ENCODE results near the gene CEP85L.
"Not testable (repeated sequence)": the region's sequence is repeated elsewhere in the genome, so short reads cannot be mapped to it uniquely, and the experiment has no call there.

The CEP85L gene

GRCh38 chr6:118495485-118496280 lies 155.7 kb downstream of the CEP85L start:
- DNase-seq (ENCODE audit: low spot score), result peak; percentile 12

GRCh38 chr6:118494091-118494490 lies 157.3 kb downstream of the CEP85L start:
- no peak for DNase-seq (ENCODE audit: low spot score)

- DNase-seq (ENCODE audit: low spot score), result no peak
These were observed 161.4 kb downstream of the CEP85L start for GRCh38 chr6:118489990-118490389.

- no peak for DNase-seq (ENCODE audit: low spot score)
These were observed 162.8 kb downstream of the CEP85L start for GRCh38 chr6:118488631-118489030.

- no peak for DNase-seq (ENCODE audit: low spot score)
These were observed 165.5 kb downstream of the CEP85L start for GRCh38 chr6:118485601-118486550.

- DNase-seq (ENCODE audit: low spot score), result no peak
These were observed 174.8 kb downstream of the CEP85L start for GRCh38 chr6:118476551-118476950.

- no peak for DNase-seq (ENCODE audit: low spot score)
These were observed 178.1 kb downstream of the CEP85L start for GRCh38 chr6:118473266-118473665.

GRCh38 chr6:118469468-118469867 lies 181.9 kb downstream of the CEP85L start:
- no peak for DNase-seq (ENCODE audit: low spot score)

- no peak for DNase-seq (ENCODE audit: low spot score)
These were observed 182.5 kb downstream of the CEP85L start for GRCh38 chr6:118468682-118469465.

GRCh38 chr6:118467181-118467580 lies 184.2 kb downstream of the CEP85L start:
- no peak for DNase-seq (ENCODE audit: low spot score)

- DNase-seq (ENCODE audit: low spot score), result no peak
These were observed 186.8 kb downstream of the CEP85L start for GRCh38 chr6:118464620-118465019.

- DNase-seq (ENCODE audit: low spot score), result no peak
These were observed 190.4 kb downstream of the CEP85L start for GRCh38 chr6:118460958-118461470.

- no peak for DNase-seq (ENCODE audit: low spot score)
These were observed 194.4 kb downstream of the CEP85L start for GRCh38 chr6:118456982-118457381.

GRCh38 chr6:118451839-118452238 lies 199.6 kb downstream of the CEP85L start:
- no peak for DNase-seq (ENCODE audit: low spot score)

GRCh38 chr6:118444796-118445195 lies 206.6 kb downstream of the CEP85L start:
- DNase-seq (ENCODE audit: low spot score), result no peak

- DNase-seq (ENCODE audit: low spot score), result no peak
These were observed 214.9 kb downstream of the CEP85L start for GRCh38 chr6:118436482-118436881.

GRCh38 chr6:118434147-118434546 lies 217.2 kb downstream of the CEP85L start:
- DNase-seq (ENCODE audit: low spot score), result not testable (repeated sequence)

GRCh38 chr6:118421312-118421711 lies 230.1 kb downstream of the CEP85L start:
- DNase-seq (ENCODE audit: low spot score), result not testable (repeated sequence)

- no peak for DNase-seq (ENCODE audit: low spot score)
These were observed 231.7 kb downstream of the CEP85L start for GRCh38 chr6:118419448-118420394.
